Mesodermal cell (in vitro differentiated cells): ENCODE measurements around the gene AXIN1.
"Not testable (repeated sequence)": the region's sequence is repeated elsewhere in the genome, so short reads cannot be mapped to it uniquely, and the experiment has no call there.

ENCODE experiments used
- H3K27ac ChIP-seq: 2 replicates; pipeline ENCODE4 v1.7.0; 2013; ENCODE audit warnings: mild to moderate bottlenecking, low read depth, low read length, moderate library complexity; ENCODE audit not compliant: severe bottlenecking
- H3K36me3 ChIP-seq: 2 replicates; pipeline ENCODE4 v1.7.1; 2013; ENCODE audit warnings: mild to moderate bottlenecking, low read length, moderate library complexity; ENCODE audit not compliant: control insufficient read depth, insufficient read depth
- H3K4me1 ChIP-seq: one replicate; pipeline ENCODE4 v1.7.1; 2013; ENCODE audit warnings: mild to moderate bottlenecking, low read length; ENCODE audit not compliant: insufficient read depth, control insufficient read depth, poor library complexity, severe bottlenecking
- H3K4me3 ChIP-seq: 2 replicates; pipeline ENCODE4 v1.7.0; 2013; ENCODE audit warnings: low read length, control low read depth, mild to moderate bottlenecking; ENCODE audit not compliant: insufficient read depth, poor library complexity, severe bottlenecking; ENCODE audit errors: extremely low read depth
- H3K9me3 ChIP-seq: 2 replicates; pipeline ENCODE4 v1.7.1; 2013; ENCODE audit warnings: mild to moderate bottlenecking, low read length, moderate library complexity; ENCODE audit not compliant: control insufficient read depth
- WGBS, 2 experiments: methylation state at CpG; one replicate each; pipeline ENCODE4 v1.1.5; 2013; ENCODE audit warnings: missing lambda C conversion rate in 2 of 2; ENCODE audit not compliant: insufficient coverage in 2 of 2; 5-methylcytosine and 5-hydroxymethylcytosine counted together

AXIN1 gene

DNA sequence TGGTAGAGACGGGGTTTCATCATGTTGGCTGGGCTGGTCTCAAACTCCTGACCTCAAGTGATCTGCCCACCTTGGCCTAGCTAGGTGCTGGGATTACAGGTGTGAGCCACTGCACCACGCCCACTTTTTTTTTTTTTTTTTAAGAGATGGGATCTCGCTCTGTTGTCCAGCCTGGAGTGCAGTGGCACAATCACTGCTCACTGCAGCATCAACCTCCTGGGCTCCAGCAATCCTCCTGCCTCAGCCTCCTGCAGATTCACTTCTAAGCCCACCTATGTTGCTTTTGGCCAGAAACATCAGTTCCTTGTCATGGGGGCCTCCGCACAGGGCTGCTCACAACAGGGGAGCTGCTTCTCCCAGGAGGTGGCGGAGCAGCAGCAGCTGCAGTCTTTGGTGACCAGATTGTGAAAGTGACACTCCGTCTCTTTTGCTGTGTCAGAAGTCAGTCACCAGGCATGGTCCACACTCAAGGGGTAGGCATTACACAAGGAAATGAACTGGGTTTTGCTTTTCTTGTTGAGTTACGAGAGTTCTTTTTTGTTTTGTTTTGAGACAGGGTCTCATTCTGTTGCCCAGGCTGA, 40.0 kb upstream of the AXIN1 start:
- peaks cover 4% of the 10 kb centered on the region for H3K4me1 ChIP-seq
- no peaks in the 10 kb centered on the region for H3K36me3 ChIP-seq
- WGBS, 2 experiments: 92 to 93% methylated on average over 5 to 7 of the region's 7 CpGs
- no peak overlapping the region for H3K4me3 ChIP-seq
- peaks cover 7% of the 10 kb centered on the region for H3K9me3 ChIP-seq
- H3K27ac ChIP-seq: no peak overlapping the region

DNA sequence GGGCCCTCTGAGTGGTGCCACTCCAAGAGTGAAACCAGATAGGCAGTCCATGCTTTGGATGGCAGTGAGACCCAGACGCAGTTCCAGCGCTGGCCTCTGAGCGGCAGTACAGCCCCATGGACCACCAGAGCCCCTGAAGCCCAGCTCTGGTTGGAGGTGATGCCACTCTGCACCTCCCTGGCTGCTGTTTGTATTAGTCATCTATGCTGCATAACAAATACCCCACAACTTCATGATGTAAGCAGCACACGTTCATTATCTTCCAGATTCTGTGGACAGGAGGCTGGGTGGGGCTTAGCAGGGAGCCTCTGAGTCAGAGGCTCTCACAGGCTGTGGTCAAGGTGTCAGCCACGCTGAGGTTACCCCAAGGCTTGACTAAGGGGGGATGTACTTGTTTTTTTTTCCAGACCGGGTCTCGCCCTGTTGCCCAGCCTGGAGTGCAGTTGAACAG, 39.4 kb upstream of the AXIN1 start:
- 49 to 67% methylated on average over 5 to 6 of the region's 7 CpGs for WGBS, 2 experiments
- H3K36me3 ChIP-seq: no peaks in the 10 kb centered on the region
- peaks cover 7% of the 10 kb centered on the region for H3K9me3 ChIP-seq
- no peak overlapping the region for H3K27ac ChIP-seq
- no peak overlapping the region for H3K4me3 ChIP-seq
- H3K4me1 ChIP-seq: peaks cover 7% of the 10 kb centered on the region

DNA sequence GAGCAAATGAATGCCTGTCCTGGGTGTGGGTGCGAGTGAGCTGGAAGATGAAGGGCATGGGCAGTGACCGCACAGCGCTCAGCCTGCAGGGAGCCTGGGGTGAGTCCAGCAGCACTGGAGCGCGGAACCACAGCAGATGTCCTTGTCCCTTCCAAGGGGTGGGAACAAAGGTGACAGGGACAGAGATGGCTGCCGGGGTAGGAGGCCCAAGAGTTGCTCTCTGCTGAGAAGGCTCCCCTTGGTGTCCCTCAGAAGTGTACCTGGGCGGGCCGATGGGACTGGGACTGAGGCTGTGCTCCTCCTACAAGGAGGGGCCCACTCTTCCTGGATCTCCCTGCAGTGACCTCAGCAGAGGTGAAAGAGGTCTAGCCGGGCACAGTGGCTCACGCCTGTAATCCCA, 36.8 kb upstream of the AXIN1 start:
- WGBS, 2 experiments: 90 to 93% methylated on average over 10 of the region's 10 CpGs

DNA sequence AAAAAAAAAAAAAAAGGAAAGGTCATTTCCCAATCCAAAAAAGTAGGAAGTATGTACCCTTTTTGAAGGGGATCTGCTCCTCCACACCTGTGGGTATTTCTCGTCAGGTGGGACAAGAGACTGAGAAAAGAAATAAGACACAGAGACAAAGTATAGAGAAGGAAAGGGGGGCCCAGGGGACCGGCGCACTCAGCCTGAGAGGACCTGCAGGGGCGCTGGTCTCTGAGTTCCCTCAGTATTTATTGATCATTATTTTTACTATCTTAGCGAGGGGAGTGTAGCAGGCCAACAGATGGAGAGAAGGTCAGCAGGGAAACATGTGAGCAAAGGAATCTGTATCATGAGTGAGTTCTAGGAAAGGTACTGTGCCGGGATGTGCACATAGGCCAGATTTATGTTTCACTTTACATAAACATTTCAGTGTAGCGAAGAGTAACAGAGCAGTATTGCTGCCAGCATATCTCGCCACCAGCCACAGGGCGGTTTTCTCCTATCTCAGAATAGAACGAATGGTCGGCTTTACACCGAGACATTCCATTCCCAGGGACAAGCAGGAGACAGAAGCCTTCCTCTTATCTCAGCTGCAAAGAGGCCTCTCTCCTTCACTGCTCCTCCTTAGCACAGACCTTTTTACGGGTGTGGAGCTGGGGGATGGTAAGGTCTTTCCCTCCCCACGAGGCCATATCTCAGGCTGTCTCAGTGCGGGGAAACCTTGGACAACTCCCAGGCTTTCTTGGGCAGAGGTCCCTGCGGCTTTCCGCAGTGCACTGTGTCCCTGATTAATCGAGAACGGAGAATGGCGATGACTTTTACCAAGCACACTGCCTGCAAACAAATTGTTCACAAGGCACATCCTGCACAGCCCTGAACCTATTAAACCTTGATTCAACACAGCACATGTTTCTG, 35.5 kb upstream of the AXIN1 start:
- H3K4me1 ChIP-seq: peaks cover 26% of the 10 kb centered on the region
- 77 to 85% methylated on average over 10 to 11 of the region's 20 CpGs for WGBS, 2 experiments
- peak overlapping the region; percentile 74 for H3K27ac ChIP-seq
- H3K9me3 ChIP-seq, H3K4me3 ChIP-seq, H3K36me3 ChIP-seq: not testable (repeated sequence)

More for the DNA sequence above, 36.8 kb upstream of the AXIN1 start:
- peaks cover 7% of the 10 kb centered on the region for H3K9me3 ChIP-seq
- H3K27ac ChIP-seq: no peak overlapping the region
- no peaks in the 10 kb centered on the region for H3K36me3 ChIP-seq
- H3K4me1 ChIP-seq: peaks cover 12% of the 10 kb centered on the region
- no peak overlapping the region for H3K4me3 ChIP-seq

DNA sequence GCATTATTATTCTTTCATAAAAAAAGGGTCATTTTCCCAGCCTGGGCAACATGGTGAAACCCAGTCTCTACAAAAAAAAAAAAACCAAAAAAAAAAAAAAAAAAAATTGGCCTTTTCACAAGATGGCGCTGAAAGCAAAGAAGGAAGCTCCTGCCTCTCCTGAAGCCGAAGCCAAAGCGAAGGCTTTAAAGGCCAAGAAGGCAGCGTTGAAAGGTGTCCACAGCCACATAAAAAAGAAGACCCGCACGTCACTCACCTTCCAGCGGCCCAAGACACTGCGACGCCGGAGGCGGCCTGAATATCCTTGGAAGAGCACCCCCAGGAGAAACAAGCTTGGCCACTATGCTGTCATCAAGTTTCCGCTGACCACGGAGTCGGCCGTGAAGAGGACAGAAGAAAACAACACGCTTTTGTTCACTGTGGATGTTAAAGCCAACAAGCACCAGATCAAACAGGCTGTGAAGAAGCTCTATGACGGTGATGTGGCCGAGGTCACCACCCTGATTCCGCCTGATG, 34.2 kb upstream of the AXIN1 start:
- Histone ChIP-seq H3K9me3 (peaks cover under 1% of the 10 kb centered on the region), H3K27ac (peak overlapping the region; percentile 66), H3K4me1 (peaks cover 30% of the 10 kb centered on the region), H3K4me3 (no peak overlapping the region), H3K36me3 (no peaks in the 10 kb centered on the region)
- 87 to 88% methylated on average over 18 to 19 of the region's 19 CpGs for WGBS, 2 experiments

DNA sequence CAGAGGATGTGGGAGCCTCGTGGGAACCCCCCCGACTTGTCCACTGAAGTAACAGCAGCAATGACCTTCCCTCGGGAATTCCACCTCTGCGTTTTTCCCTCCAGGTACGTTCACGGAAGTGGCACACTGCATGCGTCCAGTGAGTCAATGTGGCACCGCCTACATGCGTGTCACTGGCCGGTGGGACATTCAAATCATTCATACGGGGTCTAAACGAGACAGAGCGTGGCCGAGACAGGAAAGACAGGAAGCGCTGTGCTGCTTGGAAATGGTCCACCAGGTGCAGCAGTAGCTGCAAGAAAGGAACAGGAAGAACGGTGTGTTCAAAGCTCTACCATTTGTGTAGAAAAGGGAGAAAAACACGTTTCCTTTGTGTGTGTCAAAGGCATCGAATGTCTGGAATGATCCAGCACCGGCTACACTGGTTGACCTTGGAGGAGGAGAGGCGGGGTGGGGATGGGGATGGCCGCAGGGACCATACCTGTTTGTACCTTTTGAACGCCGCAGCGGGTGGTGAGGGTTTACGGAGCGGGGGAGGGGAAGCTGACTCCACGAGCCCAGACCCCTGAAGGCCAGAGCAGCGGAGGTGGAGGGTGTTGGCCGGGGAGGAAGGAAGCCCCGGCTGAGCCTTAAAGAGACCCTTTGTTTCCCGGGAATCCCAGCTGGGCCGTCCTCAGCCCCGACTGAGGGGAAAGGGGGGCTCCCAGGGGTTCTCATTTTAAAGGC, 31.0 kb upstream of the AXIN1 start:
- 8 to 10% methylated on average over 24 to 31 of the region's 33 CpGs for WGBS, 2 experiments
- Histone ChIP-seq H3K4me3 (peak overlapping the region; percentile 55), H3K4me1 (peaks cover 35% of the 10 kb centered on the region)

DNA sequence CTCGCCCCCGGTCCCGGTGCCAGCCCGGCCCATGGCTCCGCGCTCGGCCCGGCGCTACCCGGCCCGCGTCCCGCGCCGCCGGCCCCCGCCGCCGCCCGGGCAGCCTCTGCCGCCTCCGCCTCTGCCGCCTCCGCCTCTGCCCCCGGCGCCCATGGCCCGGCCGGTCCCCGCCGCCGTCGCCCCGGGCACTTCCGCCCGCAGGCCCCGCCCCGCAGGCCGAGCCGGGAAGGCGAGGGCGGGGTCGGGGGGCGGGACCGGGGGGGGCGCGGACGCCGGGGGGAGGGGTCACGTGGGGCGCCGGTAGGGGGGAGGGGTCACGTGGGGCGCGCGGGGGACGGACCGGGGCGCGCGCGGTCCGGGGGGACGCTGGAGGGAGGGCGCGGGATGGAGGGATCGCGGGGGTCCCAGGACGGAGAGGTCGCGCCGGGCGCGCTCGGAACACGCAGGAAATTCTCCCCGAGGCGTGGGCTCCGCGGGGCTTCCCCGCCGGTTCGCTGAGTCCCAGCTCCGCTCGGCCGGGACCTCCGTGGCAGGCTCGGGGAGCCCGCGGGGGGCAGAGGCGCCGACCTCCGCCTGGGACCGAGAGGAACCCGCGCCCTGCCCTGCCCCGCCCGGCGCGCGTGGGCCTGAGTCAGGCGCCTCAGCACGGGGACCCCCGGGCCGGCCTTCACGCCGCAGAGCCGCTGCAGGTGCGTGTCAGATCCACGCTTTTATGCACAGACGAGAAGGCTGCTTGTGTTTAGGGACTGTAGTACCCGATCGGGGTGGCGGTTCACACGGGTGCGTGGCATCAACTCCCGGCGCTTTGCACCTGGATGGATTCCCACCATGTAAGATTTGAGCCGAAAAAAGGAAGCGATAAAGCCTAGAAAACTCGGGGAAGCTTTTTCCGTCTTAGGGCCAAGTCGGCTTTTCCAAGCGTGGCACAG, 29.5 kb upstream of the AXIN1 start, which contains the start of gene PGAP6:
Gene PGAP6 (minus strand): TSS at position 190 of the 929 bp plus-strand sequence. CDS start 157 bp downstream, at position 33.
- 0 to 2% methylated on average over 60 to 63 of the region's 123 CpGs for WGBS, 2 experiments
- Histone ChIP-seq H3K9me3 (no peaks in the 10 kb centered on the region), H3K27ac (no peak within 1 kb of the TSS)

More for the DNA sequence above, 31.0 kb upstream of the AXIN1 start:
- no peaks in the 10 kb centered on the region for H3K9me3 ChIP-seq
- peak overlapping the region; percentile 75 for H3K27ac ChIP-seq
- peaks cover 15% of the 10 kb centered on the region for H3K36me3 ChIP-seq

DNA sequence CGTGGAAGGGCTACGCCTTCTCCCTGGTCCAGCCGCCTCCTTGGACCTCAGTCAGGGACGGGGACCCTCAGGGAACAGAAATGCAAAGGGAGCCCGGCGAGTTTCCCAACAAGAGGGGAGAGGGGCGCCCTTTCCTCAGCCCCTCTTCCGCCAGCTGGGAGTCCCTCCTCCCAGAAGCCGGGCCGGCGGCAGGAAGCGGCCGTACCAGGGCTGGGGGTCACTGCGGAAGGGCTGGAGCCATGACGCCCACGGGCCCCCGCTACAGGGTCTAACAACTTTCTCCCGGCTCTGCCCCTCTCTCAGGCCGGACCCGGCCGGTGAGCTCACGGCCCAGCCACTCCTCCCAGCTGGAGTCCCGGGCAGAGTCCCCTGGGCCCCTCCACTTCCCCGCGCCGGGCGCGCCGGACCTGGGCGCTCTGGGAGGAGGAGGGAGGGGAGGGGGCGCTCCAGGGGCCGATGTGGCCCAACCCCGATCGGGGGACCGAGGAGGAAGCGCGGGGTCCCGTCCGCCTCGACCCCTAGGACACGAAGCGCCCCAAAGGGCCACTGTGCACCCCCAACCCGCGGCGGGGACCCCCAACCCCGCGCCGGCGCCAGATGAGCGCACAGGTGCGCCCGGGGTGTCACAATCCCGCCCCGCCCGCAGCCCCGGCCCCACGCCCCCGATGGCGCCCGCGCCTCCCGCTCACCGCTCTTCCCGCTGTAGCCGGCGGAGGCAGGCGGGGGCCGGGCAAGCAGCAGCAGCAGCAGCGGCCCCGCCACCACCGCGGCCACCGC, 28.7 kb upstream of the AXIN1 start:
- Histone ChIP-seq H3K4me3 (peak overlapping the region; percentile 92), H3K36me3 (peaks cover 32% of the 10 kb centered on the region), H3K27ac (no peak overlapping the region), H3K4me1 (peaks cover 24% of the 10 kb centered on the region), H3K9me3 (no peaks in the 10 kb centered on the region)
- WGBS, 2 experiments: 0 to 1% methylated on average over 45 to 50 of the region's 73 CpGs

More for the DNA sequence above, 29.5 kb upstream of the AXIN1 start, which contains the start of gene PGAP6:
- peak within 1 kb of the TSS; percentile 92 for H3K4me3 ChIP-seq
- peaks cover 29% of the 10 kb centered on the region for H3K4me1 ChIP-seq
- H3K36me3 ChIP-seq: peaks cover 24% of the 10 kb centered on the region

DNA sequence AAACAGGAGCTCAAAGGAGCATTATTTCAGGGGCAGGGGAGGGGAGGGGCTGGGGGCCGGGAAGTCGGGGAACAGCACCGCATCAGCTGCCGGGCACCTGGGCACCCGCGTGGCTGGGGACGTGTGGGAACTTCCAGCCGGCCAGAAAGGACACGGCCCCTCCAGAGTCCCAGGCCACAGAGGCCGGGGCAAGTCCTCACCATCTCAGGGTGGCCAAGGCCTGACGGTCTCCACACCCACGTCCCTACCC, 28.2 kb upstream of the AXIN1 start:
- Histone ChIP-seq H3K27ac (no peak overlapping the region), H3K4me1 (peaks cover 24% of the 10 kb centered on the region), H3K9me3 (no peaks in the 10 kb centered on the region), H3K4me3 (peak overlapping the region; percentile 92), H3K36me3 (peaks cover 37% of the 10 kb centered on the region)
- 4 to 9% methylated on average over 8 to 12 of the region's 12 CpGs for WGBS, 2 experiments
